ENCODE measurements around the gene BCL11A.

The BCL11A gene

GRCh38 chr2:60412620-60413019 is 140.8 kb downstream of the BCL11A start:
- TF ChIP-seq CTCF (IDR thresholded peaks at IDR 0.05; ENCODE audit: low read depth, low read length): no peak
- DNase-seq (ENCODE audit: extremely low read depth, low read depth): no peak

GRCh38 chr2:60412027-60412426 is 141.4 kb downstream of the BCL11A start:
- no peak for TF ChIP-seq CTCF (IDR thresholded peaks at IDR 0.05; ENCODE audit: low read depth, low read length)
- no peak for DNase-seq (ENCODE audit: extremely low read depth, low read depth)

- DNase-seq (ENCODE audit: extremely low read depth, low read depth): no peak
- no peak for TF ChIP-seq CTCF (IDR thresholded peaks at IDR 0.05; ENCODE audit: low read depth, low read length)
Measured at GRCh38 chr2:60411295-60411694, 142.2 kb downstream of the BCL11A start.

GRCh38 chr2:60410456-60411146 is 142.9 kb downstream of the BCL11A start:
- TF ChIP-seq CTCF (IDR thresholded peaks at IDR 0.05; ENCODE audit: low read depth, low read length): no peak
- DNase-seq (ENCODE audit: extremely low read depth, low read depth): no peak

- no peak for DNase-seq (ENCODE audit: extremely low read depth, low read depth)
- TF ChIP-seq CTCF (IDR thresholded peaks at IDR 0.05; ENCODE audit: low read depth, low read length): no peak
Measured at GRCh38 chr2:60409531-60409871, 144.0 kb downstream of the BCL11A start.

- no peak for TF ChIP-seq CTCF (IDR thresholded peaks at IDR 0.05; ENCODE audit: low read depth, low read length)
- DNase-seq (ENCODE audit: extremely low read depth, low read depth): no peak
Measured at GRCh38 chr2:60408811-60409530, 144.5 kb downstream of the BCL11A start.

- DNase-seq (ENCODE audit: extremely low read depth, low read depth): no peak
Measured at GRCh38 chr2:60408207-60408606, 145.2 kb downstream of the BCL11A start.

More at GRCh38 chr2:60408207-60408606, 145.2 kb downstream of the BCL11A start:
- no peak for TF ChIP-seq CTCF (IDR thresholded peaks at IDR 0.05; ENCODE audit: low read depth, low read length)
